Mammary epithelial cell (primary cell): Measurements from ENCODE around the gene AQP6.

Source experiments
- CTCF ChIP-seq, 2 donors: IDR thresholded peaks in 1 of 2; conservative IDR thresholded peaks in 1 of 2; 2 replicates each; pipeline ENCODE4 v1.5.1; 2011 to 2012; ENCODE audit warnings: inconsistent platforms in 2 of 2, low read length in 2 of 2, mild to moderate bottlenecking in 2 of 2, control low read depth in 1 of 2, low read depth in 1 of 2; ENCODE audit not compliant: insufficient read depth in 1 of 2; ENCODE audit errors: extremely low read depth in 1 of 2
- EZH2 ChIP-seq: IDR thresholded peaks from 2 replicates; pipeline ENCODE4 v1.6.1; 2012; ENCODE audit warnings: low read length, inconsistent platforms, borderline replicate concordance

DNA sequence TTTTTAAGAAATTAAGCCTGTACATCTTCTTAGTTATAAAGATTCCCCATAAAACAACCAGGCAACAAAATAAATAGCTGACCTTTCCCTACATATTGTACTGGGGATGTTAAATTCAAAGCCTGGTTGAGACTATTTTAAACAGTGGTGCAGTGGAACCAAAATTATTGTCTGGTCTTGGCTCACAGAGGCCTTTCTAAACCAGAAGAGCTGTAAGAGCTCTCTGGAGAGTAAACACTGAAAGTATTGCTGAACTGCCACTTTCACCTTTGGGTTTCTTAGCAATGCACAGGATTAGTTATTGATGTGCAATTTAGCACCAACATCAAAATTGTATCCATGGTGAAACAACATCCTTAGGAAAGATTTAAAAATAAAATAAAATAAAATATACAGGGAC is 31.9 kb downstream of the AQP6 start:
- TF ChIP-seq CTCF (conservative IDR thresholded peaks at IDR 0.05 in 1 of 2, IDR thresholded peaks at IDR 0.05 in 1 of 2; ENCODE audit: extremely low read depth in 1 of 2, insufficient read depth in 1 of 2, low read depth in 1 of 2, low read length in 2 of 2) (no peak), EZH2 (no peak)
